HCT116 (cell line): ENCODE data around the gene SH3BP4. TPM values are rescaled to one million over a fixed set of nuclear protein-coding genes. Genes with fewer than 3 reads are reported as not detected.

Source experiments
- ATAC-seq: fragments of 200-7000 bp; cut with Tn5 transposase; 2 replicates; pipeline ENCODE4 v1.9.1; 2020; ENCODE audit warnings: mild to moderate bottlenecking, moderate library complexity
- BruUV-seq: library from RNA; stranded (reverse); fragments of 400-500 nt; replicated peaks from 2 replicates; lab custom pipeline; 2021; lab: Mats Ljungman, UMichigan
- CTCF ChIA-PET: fragments of 300-600 bp; sonication (Branson Sonifier 250); formaldehyde crosslinking; loops from one replicate; lab custom pipeline; 2021; ENCODE audit warnings: antibody characterized with exemption; lab: Charles Lee
- POLR2A ChIA-PET: fragments of 300-600, 350-600 bp; sonication (Branson Sonifier 250); formaldehyde crosslinking; loops from one replicate; lab custom pipeline; 2021; ENCODE audit warnings: antibody characterized with exemption; lab: Charles Lee
- RAD21 ChIA-PET, 2 experiments: fragments of 300-600 bp; sonication (Branson Sonifier 250); formaldehyde crosslinking; loops; one replicate each; lab custom pipeline; 2023; ENCODE audit warnings: low total read pairs in 2 of 2; ENCODE audit not compliant: uncharacterized antibody in 2 of 2, unreplicated experiment in 2 of 2, low non-redundant PET in 1 of 2; lab: Charles Lee
- DNase-seq: peaks from one replicate; pipeline ENCODE4 v3.0.0-alpha.2; 2010; ENCODE audit warnings: low read depth, low spot score
- H2AFZ ChIP-seq: fragments of 200-600 bp; shearing (Covaris generic), sonication (generic); 2 replicates; pipeline ENCODE4 v1.6.1; 2017; ENCODE audit warnings: low read depth, mixed run types, mixed read lengths, antibody characterized with exemption, low read length; ENCODE audit not compliant: poor library complexity, severe bottlenecking
- H3K27ac ChIP-seq: 2 replicates; pipeline ENCODE4 v1.5.1; 2012; ENCODE audit warnings: low read depth, low read length
- H3K27me3 ChIP-seq: fragments of 200-600 bp; sonication (generic); 2 replicates; pipeline ENCODE4 v1.6.1; 2016; ENCODE audit warnings: mixed run types, low read length, mixed read lengths; ENCODE audit not compliant: insufficient read depth
- H3K36me3 ChIP-seq, 2 experiments: fragments of 200-500 bp in 1 of 2; fragments of 200-600 bp in 1 of 2; sonication (Bioruptor generic) in 1 of 2; sonication (generic) in 1 of 2; 2 replicates each; pipeline versions ENCODE4 v1.5.1 to v1.6.1; 2014 to 2016; ENCODE audit warnings: low read length in 2 of 2, inconsistent platforms in 1 of 2, mixed read lengths in 1 of 2, mixed run types in 1 of 2; ENCODE audit not compliant: insufficient read depth in 2 of 2, control insufficient read depth in 1 of 2
- H3K4me1 ChIP-seq, 2 experiments: fragments of 200-600 bp in 1 of 2; sonication (generic) in 1 of 2; 2 replicates each; pipeline versions ENCODE4 v1.5.1 to v1.6.1; 2012 to 2017; ENCODE audit warnings: low read length in 2 of 2, inconsistent platforms in 1 of 2, mild to moderate bottlenecking in 1 of 2, mixed read lengths in 1 of 2, mixed run types in 1 of 2, moderate library complexity in 1 of 2; ENCODE audit not compliant: insufficient read depth in 2 of 2, control insufficient read depth in 1 of 2
- H3K4me2 ChIP-seq: fragments of 200-600 bp; sonication (generic); 2 replicates; pipeline ENCODE4 v1.6.1; 2017; ENCODE audit warnings: mixed run types, low read length, mixed read lengths
- H3K4me3 ChIP-seq, 2 experiments: fragments of 200-600 bp in 1 of 2; sonication (generic) in 1 of 2; replicated peaks in 1 of 2; 2 replicates each; pipeline ENCODE4 v1.5.1; 2011 to 2016; ENCODE audit warnings: low read length in 2 of 2, control low read depth in 1 of 2, low read depth in 1 of 2, mild to moderate bottlenecking in 1 of 2, mixed read lengths in 1 of 2, mixed run types in 1 of 2
- H3K79me2 ChIP-seq: fragments of 200-600 bp; sonication (generic); 2 replicates; pipeline ENCODE4 v1.6.1; 2017; ENCODE audit warnings: mild to moderate bottlenecking, mixed run types, low read length, moderate library complexity, mixed read lengths; ENCODE audit not compliant: insufficient read depth
- H3K9ac ChIP-seq: fragments of 200-600 bp; sonication (generic); 2 replicates; pipeline ENCODE4 v1.6.1; 2016; ENCODE audit warnings: low read length, mixed read lengths
- H3K9me2 ChIP-seq: fragments of 200-600 bp; sonication (generic), shearing (Covaris generic); 2 replicates; pipeline ENCODE4 v1.6.1; 2017; ENCODE audit warnings: mixed run types, mild to moderate bottlenecking, moderate library complexity; ENCODE audit not compliant: insufficient read depth
- H3K9me3 ChIP-seq, 2 experiments: fragments of 200-500 bp in 1 of 2; fragments of 200-600 bp in 1 of 2; sonication (Bioruptor generic) in 1 of 2; sonication (generic) in 1 of 2; 2 replicates each; pipeline ENCODE4 v1.6.1; 2014 to 2017; ENCODE audit warnings: low read length in 2 of 2, mixed read lengths in 2 of 2, inconsistent platforms in 1 of 2, low read depth in 1 of 2, mild to moderate bottlenecking in 1 of 2, mixed run types in 1 of 2, moderate library complexity in 1 of 2; ENCODE audit not compliant: control insufficient read depth in 1 of 2, insufficient read depth in 1 of 2
- H4K20me1 ChIP-seq: fragments of 200-600 bp; sonication (generic), shearing (Covaris generic); 2 replicates; pipeline ENCODE4 v1.6.1; 2017; ENCODE audit warnings: mixed run types, mild to moderate bottlenecking, moderate library complexity; ENCODE audit not compliant: insufficient read depth
- CEBPB ChIP-seq: IDR thresholded peaks from 2 replicates; pipeline ENCODE4 v1.6.1; 2012; ENCODE audit warnings: low read depth
- CTCF ChIP-seq, 3 experiments: fragments of 200-600 bp in 1 of 3; sonication (generic) in 1 of 3; IDR thresholded peaks in 2 of 3; conservative IDR thresholded peaks in 1 of 3; 2 replicates each; pipeline ENCODE4 v1.5.1; 2012 to 2017; ENCODE audit warnings: low read depth in 2 of 3, low read length in 2 of 3, antibody characterized with exemption in 1 of 3, borderline replicate concordance in 1 of 3, control low read depth in 1 of 3, mild to moderate bottlenecking in 1 of 3, mixed read lengths in 1 of 3, mixed run types in 1 of 3, moderate library complexity in 1 of 3; ENCODE audit not compliant: insufficient read depth in 1 of 3
- EGR1 ChIP-seq: IDR thresholded peaks from 2 replicates; pipeline ENCODE4 v1.6.1; 2012; ENCODE audit warnings: low read depth
- EZH2 ChIP-seq: fragments of 200-600 bp; sonication (generic); IDR thresholded peaks from 2 replicates; pipeline ENCODE4 v1.6.1; 2017; ENCODE audit warnings: antibody characterized with exemption, mixed run types
- POLR2AphosphoS5 ChIP-seq: IDR thresholded peaks from 2 replicates; pipeline ENCODE4 v1.6.1; 2011; ENCODE audit warnings: mild to moderate bottlenecking, low read depth, low read length, moderate library complexity
- TCF7L2 ChIP-seq: IDR thresholded peaks from 2 replicates; pipeline ENCODE4 v1.7.0; 2011; ENCODE audit warnings: borderline replicate concordance, inconsistent platforms; ENCODE audit not compliant: insufficient read depth, insufficient read length; ENCODE audit errors: extremely low read depth
- YY1 ChIP-seq: IDR thresholded peaks from 2 replicates; pipeline ENCODE4 v1.6.1; 2011; ENCODE audit warnings: low read length, low read depth, moderate library complexity, mild to moderate bottlenecking; ENCODE audit not compliant: insufficient replicate concordance; ENCODE audit errors: extremely low read depth
- ZBTB33 ChIP-seq: IDR thresholded peaks from 2 replicates; pipeline ENCODE4 v1.6.1; 2011; ENCODE audit warnings: mild to moderate bottlenecking, low read length, moderate library complexity; ENCODE audit not compliant: insufficient replicate concordance; ENCODE audit errors: extremely low read depth
- ZFX ChIP-seq: fragments of 450-650 bp; IDR thresholded peaks from 2 replicates; pipeline ENCODE4 v1.6.1; 2017
- intact Hi-C: fragments of 100-400 bp; cut with micrococcal nuclease; formaldehyde crosslinking; loops from 2 replicates; pipeline ENCODE4 v1.10.0; 2022
- total RNA-seq: library from RNA; stranded (reverse); gene quantifications from one replicate; pipeline ENCODE4 v1.2.1, GENCODE V29; 2021; ENCODE audit not compliant: unreplicated experiment

Gene SH3BP4
- total RNA-seq, 1 experiment from 2014 or later, result 32.9 TPM

- POLR2A ChIA-PET, result no interaction called here
- H3K9ac ChIP-seq, result no peak overlapping the region
- no peaks in the 10 kb centered on the region for H4K20me1 ChIP-seq
- H3K36me3 ChIP-seq, result no peaks in the 10 kb centered on the region
- CTCF ChIA-PET, result no interaction called here
- H3K9me2 ChIP-seq, result no peaks in the 10 kb centered on the region
- BruUV-seq, result no TSS peak
- DNase-seq, result no peak
- intact Hi-C loops, result no loop called here
- no peaks in the 10 kb centered on the region for H3K79me2 ChIP-seq
- no peaks in the 10 kb centered on the region for H3K9me3 ChIP-seq
- H3K4me1 ChIP-seq, result peaks cover 0 to 9% of the 10 kb centered on the region in 2 experiments; a peak in 2 of 4 replicates
- TF ChIP-seq EGR1 (no peak), ZBTB33 (no peak), ZFX (no peak), YY1 (no peak), EZH2 (no peak), CEBPB (no peak), POLR2AphosphoS5 (no peak), CTCF (IDR thresholded peaks at IDR 0.05 in 2 of 3, conservative IDR thresholded peaks at IDR 0.05 in 1 of 3; ENCODE audit: borderline replicate concordance in 1 of 3, insufficient read depth in 1 of 3, low read depth in 2 of 3, low read length in 2 of 3) (no peak), TCF7L2 (no peak)
- no peak for ATAC-seq
- H3K4me2 ChIP-seq, result no peak overlapping the region
- H2AFZ ChIP-seq, result no peak overlapping the region
- no peak overlapping the region for H3K4me3 ChIP-seq
- RAD21 ChIA-PET, result no interaction called here
- no peaks in the 10 kb centered on the region for H3K27me3 ChIP-seq
- no peak overlapping the region for H3K27ac ChIP-seq
These were observed 34.4 kb upstream of the SH3BP4 start for GRCh38 chr2:234917211-234917975.
